ENCODE results near the gene MGAT5.
A peak's percentile ranks its signal among the peaks of the same experiment; 100 is the strongest.
"Not testable (repeated sequence)": the region's sequence is repeated elsewhere in the genome, so short reads cannot be mapped to it uniquely, and the experiment has no call there.

The MGAT5 gene

GRCh38 chr2:134275058-134275862 lies 21.4 kb downstream of the MGAT5 start:
- H3K27ac ChIP-seq: no peak overlapping the region
- no peak for DNase-seq (ENCODE audit: low read depth, low spot score)

DNA sequence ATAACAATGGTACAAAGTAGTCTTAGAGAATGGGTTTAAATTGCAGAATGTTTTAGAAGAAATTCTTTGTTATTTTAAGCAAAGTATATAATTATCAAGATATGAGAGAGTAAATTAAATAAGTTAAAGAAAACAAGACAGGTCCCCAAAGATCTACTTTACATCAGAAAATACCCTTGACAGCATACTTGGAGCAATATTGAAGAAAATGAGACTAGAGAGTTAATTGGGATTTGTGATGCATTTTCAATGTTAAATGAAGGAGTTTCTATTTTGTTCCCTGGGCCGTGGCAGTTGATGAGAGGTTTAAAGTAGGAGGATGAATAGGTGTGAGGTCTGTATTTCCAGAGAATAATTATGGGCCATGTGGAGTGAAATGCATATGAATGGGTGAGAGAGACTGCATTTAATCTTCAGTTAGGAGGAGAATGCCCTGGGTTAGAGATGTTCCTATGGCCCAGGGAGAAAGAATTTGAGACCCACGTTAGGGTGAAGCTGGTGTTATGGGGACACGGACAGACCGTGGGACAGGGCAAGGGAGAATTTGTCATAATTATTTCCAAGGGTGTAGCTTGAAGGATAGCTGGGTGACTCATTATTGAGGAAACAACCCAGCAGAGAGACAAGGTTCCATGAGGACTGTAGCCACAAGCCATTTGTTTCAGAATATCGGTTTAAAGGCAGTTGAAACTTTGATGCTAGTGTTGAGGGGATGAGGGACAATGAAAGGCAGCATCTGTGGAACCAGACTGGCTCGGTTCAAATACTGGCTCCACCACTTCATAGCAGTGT lies 22.7 kb downstream of the MGAT5 start:
- DNase-seq (ENCODE audit: low read depth, low spot score): no peak
- H3K27ac ChIP-seq: no peak overlapping the region

GRCh38 chr2:134277223-134277622 lies 23.4 kb downstream of the MGAT5 start:
- no peak for DNase-seq (ENCODE audit: low read depth, low spot score)
- no peak overlapping the region for H3K27ac ChIP-seq

GRCh38 chr2:134278553-134278952 lies 24.7 kb downstream of the MGAT5 start:
- no peak overlapping the region for H3K27ac ChIP-seq
- DNase-seq (ENCODE audit: low read depth, low spot score): no peak

DNA sequence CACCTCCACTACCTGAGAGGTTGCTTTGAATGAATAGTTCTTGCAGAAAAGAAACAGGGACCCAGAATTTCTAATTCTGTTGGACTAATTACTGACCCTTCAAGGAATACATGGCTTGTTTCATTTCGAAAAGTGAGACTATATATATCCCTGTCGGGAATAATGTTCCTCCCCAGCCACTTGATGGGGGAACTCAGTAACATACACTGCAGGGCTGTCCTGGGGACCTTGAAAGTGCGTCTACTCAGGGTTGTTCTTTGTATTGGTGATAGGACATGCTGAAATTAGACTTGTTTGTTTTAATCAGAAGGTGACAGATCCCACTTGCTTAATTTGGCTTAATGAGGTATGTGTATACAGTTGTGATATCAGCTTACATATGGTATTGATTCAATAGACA lies 25.5 kb downstream of the MGAT5 start:
- no peak for DNase-seq (ENCODE audit: low read depth, low spot score)
- no peak overlapping the region for H3K27ac ChIP-seq

DNA sequence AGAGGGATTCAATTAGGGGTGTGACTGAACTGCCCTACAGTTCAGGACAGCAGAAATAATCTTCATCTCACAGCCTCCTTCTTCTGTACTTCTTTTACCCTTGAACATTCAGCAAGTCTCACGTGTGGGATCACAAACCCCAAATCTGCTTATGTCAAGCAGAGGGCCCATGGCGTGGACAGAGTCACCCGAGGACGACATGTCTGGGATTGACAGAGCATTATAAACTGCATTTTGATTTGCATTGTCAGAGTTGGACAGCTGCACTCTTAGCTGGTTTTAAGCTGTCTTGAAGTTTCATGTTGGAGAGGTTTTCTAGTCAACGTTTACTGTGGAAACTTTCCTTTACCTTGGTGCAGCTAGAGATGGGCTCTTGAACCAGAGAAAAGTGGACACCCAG lies 26.4 kb downstream of the MGAT5 start:
- H3K27ac ChIP-seq: no peak overlapping the region
- no peak for DNase-seq (ENCODE audit: low read depth, low spot score)

DNA sequence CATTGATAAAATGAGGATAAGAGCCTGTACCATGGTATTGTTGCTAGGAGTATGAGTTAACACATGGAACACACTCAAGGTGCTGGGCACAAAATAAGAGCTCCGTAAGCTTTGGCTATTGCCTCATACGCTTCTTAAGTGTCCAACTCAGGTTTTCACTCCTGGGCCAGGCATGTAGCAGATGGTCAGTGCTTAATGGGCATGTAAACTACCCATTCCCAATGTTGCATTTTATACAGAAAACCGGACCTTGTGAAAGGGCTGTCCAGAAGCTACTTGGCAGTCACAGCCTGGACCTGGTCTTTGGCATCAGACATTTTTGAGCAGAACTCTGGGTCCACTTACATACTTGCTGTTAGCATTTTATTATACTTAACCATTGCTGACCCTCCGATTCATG lies 26.9 kb downstream of the MGAT5 start:
- H3K27ac ChIP-seq: no peak overlapping the region
- DNase-seq (ENCODE audit: low read depth, low spot score): no peak

GRCh38 chr2:134281815-134282419 lies 28.0 kb downstream of the MGAT5 start:
- DNase-seq (ENCODE audit: low read depth, low spot score): no peak
- H3K27ac ChIP-seq: no peak overlapping the region

DNA sequence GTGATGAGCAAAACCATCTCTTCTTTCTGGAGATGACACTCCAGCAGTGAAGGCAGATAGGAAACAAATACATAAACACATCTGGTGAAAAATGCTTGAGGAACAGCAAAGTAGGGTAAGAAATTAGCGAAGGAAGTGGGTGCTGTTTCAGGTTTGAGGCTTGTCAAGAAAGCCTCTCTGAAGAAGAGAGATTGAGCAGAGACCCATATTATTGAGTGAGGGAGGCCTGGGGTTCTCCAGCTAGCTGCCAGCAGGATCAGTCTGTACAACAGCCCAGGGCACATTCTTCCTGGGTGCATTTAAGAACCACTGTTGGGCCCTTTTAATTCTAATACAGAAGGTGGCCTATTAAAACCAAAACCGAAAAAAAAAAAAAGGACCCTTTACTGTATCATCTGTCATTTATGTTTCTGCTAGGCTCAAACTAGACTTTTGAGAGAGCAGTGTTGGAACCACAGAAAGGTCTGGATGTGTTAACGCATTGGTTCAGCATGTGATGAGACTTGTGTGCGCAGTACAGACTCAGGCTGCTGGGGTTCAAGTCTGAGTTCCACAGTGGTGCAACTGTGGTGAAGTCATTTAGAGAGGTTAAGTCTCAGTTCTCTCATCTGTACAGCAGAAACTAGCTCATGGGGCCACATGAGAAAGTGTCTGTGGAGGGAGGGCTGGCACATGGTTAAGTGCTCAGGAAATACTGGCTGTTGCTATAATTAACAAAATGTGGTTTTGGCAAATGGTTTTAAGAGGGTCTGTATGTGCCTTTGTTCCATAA lies 28.9 kb downstream of the MGAT5 start:
- H3K27ac ChIP-seq: no peak overlapping the region
- DNase-seq (ENCODE audit: low read depth, low spot score): no peak

GRCh38 chr2:134283661-134284060 lies 29.8 kb downstream of the MGAT5 start:
- no peak for DNase-seq (ENCODE audit: low read depth, low spot score)
- H3K27ac ChIP-seq: no peak overlapping the region

- H3K27ac ChIP-seq: no peak overlapping the region
These were observed 30.3 kb downstream of the MGAT5 start for GRCh38 chr2:134284119-134284670.

DNA sequence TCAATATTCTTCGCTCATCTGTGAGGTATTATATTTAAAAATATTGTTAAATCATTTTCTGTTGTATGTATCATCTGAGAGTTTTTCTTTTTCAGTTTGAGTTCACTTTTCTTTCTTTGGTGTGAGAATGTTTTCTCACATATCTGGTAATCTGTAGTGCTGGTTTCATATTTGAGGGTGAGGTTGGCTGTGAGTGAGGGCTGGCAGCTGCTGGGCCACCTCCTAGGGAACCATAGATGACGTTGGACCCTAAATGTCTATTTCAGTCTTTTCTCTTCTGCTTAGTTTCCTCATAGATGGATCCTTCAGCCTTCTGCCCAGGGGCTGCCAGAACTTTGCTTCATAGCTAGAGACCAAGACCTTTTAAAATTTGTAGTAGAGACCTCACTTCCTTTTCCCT lies 33.5 kb downstream of the MGAT5 start:
- H3K27ac ChIP-seq: no peak overlapping the region
- no peak for DNase-seq (ENCODE audit: low read depth, low spot score)

More at GRCh38 chr2:134284119-134284670, 30.3 kb downstream of the MGAT5 start:
- DNase-seq (ENCODE audit: low read depth, low spot score): no peak

- DNase-seq (ENCODE audit: low read depth, low spot score): no peak
- no peak overlapping the region for H3K27ac ChIP-seq
These were observed 34.9 kb downstream of the MGAT5 start for GRCh38 chr2:134288814-134289213.

DNA sequence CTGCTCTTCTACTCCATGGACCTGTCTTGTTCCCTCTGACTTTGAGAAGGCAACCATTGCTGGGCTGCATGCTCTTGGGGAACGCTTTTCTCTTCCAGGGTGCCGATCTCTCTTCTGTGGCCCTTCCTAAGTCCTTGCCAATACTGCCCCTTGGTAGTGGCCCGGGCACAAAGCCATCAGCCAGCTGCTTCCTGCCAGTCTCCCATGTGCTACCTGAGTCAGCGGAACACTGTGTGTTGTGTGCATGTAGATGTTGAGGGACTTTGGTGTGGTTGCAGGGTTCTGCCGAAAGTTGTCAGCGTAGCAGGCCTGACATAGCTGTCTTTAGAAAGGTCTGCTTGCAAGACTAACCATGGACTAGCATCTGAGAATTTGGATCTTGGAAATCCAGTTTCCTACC lies 35.4 kb downstream of the MGAT5 start:
- H3K27ac ChIP-seq: no peak overlapping the region
- no peak for DNase-seq (ENCODE audit: low read depth, low spot score)

- no peak overlapping the region for H3K27ac ChIP-seq
- no peak for DNase-seq (ENCODE audit: low read depth, low spot score)
These were observed 36.5 kb downstream of the MGAT5 start for GRCh38 chr2:134290358-134290757.

DNA sequence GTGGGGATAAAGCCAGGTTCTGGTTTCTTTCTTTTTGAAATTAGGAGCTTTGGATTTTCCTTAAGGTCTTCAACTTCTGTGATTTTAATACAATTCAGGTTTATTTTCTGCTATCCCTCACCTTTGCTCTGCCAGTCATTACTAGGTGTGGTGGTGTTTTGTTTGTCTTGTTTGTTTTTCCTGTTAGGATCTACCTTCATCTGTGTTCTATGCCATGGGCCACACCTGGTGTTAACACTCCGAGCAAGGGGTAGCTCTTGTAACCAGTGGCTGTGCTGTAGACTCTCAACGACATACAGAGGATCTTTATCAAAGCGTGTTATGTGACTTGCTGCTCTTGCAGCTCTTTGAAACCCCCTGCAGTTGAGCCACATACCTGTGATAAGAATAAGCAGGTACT lies 38.6 kb downstream of the MGAT5 start:
- no peak for DNase-seq (ENCODE audit: low read depth, low spot score)
- no peak overlapping the region for H3K27ac ChIP-seq

DNA sequence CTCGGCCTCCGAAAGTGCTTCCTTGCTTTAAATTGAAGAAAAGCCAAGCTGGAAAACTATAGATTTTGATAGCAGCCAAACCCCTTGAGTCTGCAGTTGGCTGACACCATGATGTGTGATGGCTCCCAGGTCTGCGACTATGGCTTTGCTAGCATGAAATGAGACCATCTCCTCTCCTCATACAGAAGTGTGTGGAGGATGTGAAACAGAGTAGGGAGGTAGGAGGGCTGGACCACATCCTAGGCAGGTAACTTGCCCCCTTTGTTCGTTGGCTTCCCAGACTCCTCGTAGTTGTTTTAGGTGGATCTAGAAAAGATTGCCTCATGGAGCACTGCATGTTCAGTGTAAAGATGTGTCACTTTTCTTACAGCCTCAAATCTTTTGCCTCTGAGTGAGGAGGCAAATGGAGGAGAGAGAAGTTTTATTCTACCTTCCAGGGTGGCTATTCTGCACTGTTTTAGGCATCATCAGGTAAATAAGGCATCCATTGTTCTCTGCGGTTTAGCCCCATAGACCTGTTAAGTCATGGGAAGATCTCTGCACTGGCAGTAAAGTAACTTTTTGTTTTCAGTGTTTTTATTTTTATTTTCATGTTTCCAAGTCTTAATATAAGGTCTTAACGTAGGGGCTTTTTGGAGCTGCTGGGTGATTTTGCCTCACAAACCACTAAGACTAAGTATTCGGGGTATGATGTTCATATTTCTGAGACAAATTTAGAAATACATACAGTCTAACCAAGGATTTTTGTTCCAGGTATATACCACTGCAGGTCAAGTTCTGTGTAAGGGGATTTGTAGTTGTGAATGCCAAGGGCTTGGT lies 40.1 kb downstream of the MGAT5 start:
- H3K27ac ChIP-seq: no peak overlapping the region
- no peak for DNase-seq (ENCODE audit: low read depth, low spot score)

- H3K27ac ChIP-seq; DNase-seq (ENCODE audit: low read depth, low spot score): not testable (repeated sequence)
These were observed 40.7 kb downstream of the MGAT5 start for GRCh38 chr2:134294598-134294997.

DNA sequence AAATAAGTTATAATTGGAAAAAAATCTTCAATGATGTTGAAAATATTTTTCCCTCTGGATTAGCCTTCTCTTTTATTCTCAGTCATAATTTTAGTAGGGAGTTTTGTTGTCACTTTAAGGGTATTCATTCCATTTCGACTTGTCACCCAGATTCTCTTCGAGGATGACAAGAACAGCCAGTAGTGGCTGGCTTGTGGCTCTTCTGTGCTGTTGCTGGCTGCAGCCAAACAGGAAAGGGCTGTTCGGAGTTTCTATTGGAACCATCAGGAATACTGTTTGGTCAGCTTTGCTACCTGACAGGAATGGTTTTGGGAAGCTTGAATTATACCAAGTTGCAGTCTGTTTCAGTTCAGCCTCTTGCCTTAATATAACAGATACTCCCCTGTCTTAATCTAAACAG lies 41.6 kb downstream of the MGAT5 start:
- DNase-seq (ENCODE audit: low read depth, low spot score): no peak
- peak overlapping the region; percentile 12 for H3K27ac ChIP-seq
